HG03045 (cell line): ENCODE measurements around the gene CIC.
A peak's percentile ranks its signal among the peaks of the same experiment; 100 is the strongest.

Experiments
- ATAC-seq: cut with Tn5 transposase; IDR thresholded peaks from one replicate; pipeline ENCODE4 v1.9.1; 2021; ENCODE audit warnings: mild to moderate bottlenecking, moderate library complexity; ENCODE audit not compliant: unreplicated experiment

CIC gene

GRCh38 chr19:42275103-42275502, 6.1 kb downstream of the CIC start:
- ATAC-seq = no peak

DNA sequence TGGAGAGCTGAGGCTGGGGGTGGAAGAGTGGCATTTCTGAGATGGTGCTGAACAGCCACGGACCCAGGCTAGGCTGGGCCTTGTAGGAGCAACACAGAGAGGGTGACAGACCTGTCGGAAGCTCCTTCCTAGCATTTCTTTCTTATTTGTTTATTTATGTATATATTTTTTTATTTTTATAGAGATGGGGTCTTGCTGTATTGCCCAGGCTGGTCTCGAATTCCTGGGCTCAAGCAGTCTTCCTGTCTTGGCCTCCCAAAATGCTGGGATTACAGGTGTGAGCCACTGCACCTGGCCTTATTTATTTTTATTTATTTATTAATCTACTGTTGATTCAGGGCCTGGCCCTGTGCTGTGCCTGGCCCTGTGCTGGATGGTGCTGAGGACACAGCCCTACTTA, 6.5 kb downstream of the CIC start:
- ATAC-seq = no peak

- ATAC-seq = no peak
Measured at GRCh38 chr19:42276284-42276683, 7.2 kb downstream of the CIC start.

DNA sequence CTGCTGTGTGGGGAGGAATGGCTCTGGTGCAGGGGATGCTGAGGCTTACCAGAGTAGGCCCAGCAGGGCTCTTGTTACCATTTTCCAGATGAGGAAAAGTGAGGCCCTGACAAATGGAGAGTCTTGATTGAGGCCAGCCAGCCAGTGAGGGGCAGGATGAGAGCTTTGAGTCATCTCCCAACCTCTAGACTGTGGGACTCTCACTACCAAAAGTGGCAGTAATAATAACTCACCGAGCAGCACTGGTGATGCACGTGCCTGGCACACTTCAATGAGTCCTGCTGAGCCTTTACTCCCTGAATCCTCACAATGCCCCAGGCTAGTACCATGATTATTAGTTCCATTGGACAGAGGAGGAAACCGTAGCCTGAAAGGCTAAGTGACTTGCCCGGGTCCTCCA, 7.8 kb downstream of the CIC start:
- ATAC-seq = no peak

- ATAC-seq = no peak
Measured at GRCh38 chr19:42277821-42278451, 8.9 kb downstream of the CIC start.

DNA sequence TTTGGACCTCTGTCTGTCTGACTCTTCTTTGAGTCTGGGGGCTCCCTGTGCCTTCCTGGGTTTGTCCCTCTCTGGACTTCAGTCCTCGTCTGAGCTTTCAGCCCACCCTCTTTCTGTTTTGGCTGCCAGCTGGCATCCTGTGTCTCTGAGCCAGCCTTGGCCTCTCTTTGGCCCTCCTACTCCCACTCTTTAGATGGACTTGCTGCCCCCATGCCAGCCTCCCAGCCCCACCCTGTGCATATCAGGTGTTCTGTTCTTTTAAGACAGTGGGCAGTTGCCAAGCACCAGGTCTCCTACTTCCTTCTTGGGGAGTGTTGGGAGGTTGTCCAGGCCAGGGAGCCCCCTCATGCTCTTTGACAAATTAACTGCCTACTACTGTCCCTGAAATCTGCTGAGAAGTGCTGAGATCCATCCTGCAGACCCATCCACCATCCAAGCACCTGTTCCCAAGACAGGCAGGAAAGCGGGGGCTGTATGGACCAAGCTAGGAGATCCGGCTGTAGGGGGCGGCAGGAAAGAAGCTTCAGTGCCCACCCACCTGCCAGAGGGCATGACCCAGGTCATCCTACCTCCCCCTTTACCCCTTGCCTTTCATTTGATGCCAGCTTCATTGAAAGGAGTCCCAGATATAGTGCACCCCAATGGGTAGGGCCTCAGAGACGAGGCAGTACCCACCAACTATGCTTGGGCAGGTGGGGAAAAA, 9.6 kb downstream of the CIC start:
- no peak for ATAC-seq

GRCh38 chr19:42279155-42279901, 10.3 kb downstream of the CIC start:
- no peak for ATAC-seq

GRCh38 chr19:42279902-42280814, 11.1 kb downstream of the CIC start:
- no peak for ATAC-seq

DNA sequence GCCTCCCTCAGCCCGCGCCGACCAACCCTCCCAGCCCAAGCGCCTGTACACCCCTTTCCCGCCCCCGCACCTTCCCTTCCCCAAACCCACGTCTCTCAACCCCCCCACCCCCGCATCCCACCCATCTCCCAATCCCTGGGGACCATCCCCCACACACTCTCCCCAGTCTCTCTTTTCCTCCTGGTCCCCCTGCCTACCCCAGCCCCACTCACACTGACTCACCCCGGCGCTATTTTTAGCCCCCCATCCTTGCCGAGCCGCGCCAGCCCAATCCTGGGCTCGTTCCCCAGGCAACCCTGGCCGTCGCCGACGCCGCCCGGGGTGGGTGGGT, 11.7 kb downstream of the CIC start:
- no peak for ATAC-seq

DNA sequence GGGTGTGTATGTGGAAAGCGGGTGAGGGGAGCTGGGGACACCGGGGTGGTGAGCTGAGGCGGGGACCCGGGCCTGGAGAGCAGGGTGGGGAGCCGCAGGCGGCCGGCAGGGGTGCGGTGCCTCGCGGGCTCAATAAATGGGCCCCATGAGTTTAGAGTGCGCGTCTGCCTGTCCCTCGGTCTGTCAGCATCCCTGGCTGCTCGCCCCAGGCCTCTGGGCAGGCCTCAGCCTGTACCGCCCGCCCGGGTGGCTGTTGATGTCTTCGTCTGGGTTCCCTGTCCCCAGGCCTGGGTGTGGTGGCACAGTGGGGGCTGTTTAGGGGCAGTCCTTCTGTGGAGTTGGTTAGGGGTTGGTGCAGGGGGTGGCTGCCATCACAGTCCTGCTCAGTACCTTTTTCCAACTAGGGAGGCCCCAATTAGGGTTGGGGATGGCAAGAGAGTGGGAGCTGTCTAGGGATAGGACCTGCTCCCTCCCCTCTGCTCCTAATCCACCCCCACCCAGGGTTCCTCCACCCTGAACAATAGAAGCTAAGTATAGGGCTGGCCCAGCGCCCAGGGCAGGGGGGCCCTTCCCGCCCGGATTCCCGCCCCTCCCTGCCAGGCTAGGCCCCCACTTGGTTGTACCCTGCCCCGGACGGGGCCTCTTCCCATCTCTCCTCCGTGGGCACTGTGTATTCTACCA, 12.2 kb downstream of the CIC start:
- no peak for ATAC-seq

DNA sequence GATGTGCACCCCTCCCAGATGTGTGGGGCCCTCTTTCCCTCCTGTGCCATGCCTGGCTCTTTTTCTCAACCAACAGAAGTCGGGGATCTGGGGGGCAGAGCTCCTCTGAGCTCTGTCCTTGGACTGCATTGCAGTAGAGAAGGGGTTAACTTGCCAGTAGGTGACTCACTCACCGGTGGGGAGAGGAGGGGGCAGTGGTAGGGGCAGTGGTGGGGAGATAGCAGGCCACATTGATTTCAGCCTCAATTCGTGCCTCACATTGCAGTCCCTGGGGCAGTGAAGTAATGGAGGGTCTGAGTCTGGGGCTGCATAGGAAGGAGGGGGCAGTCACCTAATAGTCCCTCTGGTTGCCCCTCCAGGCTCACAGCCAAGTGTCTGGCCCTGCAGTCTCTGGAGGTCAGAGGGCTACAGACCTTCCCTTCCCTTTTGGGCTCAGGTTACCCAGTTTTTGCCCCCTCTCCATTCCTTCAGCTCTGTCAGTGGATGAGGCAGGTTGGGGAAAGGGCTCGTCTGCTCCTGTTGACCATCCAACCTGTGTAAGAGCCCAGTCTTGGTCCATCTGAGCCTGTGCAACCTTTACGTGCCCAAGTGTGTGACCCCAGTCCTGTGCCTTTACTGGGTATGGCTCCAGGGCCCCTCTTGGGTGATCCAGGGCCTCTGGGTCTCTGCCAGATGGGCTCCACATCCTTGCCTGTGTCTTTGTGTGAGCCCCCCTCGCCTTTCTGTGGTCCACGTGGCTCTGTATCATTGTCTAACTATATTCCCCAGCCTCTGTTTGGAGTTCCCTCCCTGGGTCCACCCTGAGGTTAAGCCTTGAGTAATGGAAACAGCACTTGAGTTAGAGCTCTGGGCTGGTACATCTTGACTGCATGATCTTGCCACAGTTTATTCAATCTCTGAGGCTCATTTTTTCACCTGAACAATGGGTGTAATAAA, 13.0 kb downstream of the CIC start:
- no peak for ATAC-seq

DNA sequence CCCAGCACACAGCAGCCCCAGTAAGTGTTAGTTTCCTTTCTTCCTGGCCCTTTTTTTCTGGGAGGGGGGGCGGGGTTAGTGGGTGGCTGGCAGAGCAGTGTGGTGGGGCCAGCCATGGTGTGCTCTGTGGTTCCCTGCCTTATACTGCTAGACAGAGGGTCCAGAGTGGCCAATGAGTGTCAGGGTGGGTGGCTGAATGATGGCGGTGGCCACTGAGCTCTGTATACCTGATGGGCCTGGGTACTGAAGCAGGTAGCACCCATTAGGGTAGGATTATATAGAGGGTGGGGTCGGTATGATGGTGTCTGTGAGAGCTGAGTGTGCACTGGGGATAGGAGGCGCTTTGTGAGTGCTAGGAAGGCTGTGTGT, 13.8 kb downstream of the CIC start:
- ATAC-seq = no peak

GRCh38 chr19:42283188-42284065, 14.4 kb downstream of the CIC start:
- ATAC-seq = peak; percentile 46

DNA sequence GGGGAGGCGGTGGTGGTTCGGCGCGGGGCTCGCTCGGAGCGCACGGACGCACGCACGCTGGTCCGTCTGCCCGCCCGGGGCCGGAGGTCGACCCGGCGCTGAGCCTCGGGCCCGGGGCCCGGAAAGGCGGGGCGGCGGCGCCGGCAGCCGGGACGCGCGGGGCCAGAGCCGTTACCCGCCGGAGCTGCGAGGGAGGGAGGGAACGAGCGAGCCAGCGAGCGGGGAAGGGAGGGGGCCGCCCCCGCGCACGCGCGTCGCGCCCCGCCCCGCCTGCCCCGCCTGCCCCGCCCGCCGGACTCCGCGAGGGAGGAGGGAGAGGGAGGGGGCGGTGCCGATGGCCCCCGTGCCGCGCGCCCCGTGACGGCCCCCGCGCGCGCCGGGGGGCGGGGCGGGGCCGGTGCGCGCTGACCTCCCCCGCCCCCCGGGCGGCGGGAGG, 15.0 kb downstream of the CIC start:
- ATAC-seq = peak; percentile 40

DNA sequence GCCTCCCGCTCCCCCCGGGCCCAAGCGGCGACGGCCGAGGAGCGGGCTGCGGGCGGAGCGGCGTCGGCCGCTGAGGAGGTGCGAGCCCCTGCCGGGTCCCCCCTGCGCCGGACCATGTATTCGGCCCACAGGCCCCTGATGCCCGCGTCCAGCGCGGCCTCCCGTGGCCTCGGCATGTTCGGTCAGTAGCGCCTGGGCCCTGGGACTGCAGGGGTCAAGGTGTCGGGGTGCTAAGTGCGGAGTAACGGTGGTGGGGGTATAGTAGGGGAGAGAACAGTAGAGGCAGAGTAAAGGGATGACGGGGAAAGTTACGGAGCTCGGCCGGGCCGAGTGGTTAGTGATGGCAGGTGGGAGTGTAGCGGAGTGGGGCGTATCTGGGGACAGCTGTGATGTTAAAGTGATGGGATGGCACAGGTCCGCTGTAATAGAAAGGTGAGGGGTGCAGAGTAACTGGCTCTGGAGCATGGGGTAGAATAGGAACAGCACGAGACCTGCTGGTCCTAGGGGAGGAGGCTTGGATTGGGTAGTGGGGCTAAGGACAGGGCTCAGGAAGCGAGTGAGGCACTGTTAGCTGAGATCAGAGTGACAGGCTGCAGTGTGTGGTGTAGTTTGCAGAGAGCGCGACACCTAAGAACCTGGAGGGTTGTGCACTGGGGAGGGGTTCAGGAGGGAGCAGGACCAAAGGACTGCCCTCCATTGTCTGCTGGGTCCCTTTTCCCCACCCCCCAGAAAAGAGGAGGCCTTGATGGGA, 15.7 kb downstream of the CIC start:
- no peak for ATAC-seq

DNA sequence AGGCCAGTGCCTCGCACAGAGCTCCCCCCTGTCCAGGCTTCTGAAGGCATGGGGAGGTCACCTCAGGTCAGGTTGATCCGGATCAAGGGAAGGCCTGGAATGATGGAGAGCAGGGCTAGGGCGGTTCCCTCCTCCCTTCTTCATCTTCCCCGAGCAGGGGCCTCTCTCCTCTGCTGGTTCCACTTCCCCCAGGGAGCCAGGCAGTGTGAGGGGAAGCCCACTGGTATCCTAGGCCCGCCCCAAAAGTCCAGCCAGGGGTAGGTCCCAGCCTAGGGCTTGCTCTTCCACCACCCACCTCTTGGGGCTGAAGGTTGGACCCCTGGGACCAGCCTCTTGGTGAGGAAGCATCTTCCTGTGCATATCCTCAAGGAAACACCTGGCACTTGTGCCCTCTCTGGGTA, 16.5 kb downstream of the CIC start:
- no peak for ATAC-seq

- ATAC-seq = no peak
Measured at GRCh38 chr19:42285988-42286348, 16.9 kb downstream of the CIC start.
